HCT116 (cell line): ENCODE data around the gene RAC2. TPM values are rescaled to one million over a fixed set of nuclear protein-coding genes. Genes with fewer than 3 reads are reported as not detected.

Source experiments
- ATAC-seq: fragments of 200-7000 bp; cut with Tn5 transposase; 2 replicates; pipeline ENCODE4 v1.9.1; 2020; ENCODE audit warnings: mild to moderate bottlenecking, moderate library complexity
- BruUV-seq: library from RNA; stranded (reverse); fragments of 400-500 nt; replicated peaks from 2 replicates; lab custom pipeline; 2021; lab: Mats Ljungman, UMichigan
- CTCF ChIA-PET: fragments of 300-600 bp; sonication (Branson Sonifier 250); formaldehyde crosslinking; loops from one replicate; lab custom pipeline; 2021; ENCODE audit warnings: antibody characterized with exemption; lab: Charles Lee
- POLR2A ChIA-PET: fragments of 300-600, 350-600 bp; sonication (Branson Sonifier 250); formaldehyde crosslinking; loops from one replicate; lab custom pipeline; 2021; ENCODE audit warnings: antibody characterized with exemption; lab: Charles Lee
- RAD21 ChIA-PET, 2 experiments: fragments of 300-600 bp; sonication (Branson Sonifier 250); formaldehyde crosslinking; loops; one replicate each; lab custom pipeline; 2023; ENCODE audit warnings: low total read pairs in 2 of 2; ENCODE audit not compliant: uncharacterized antibody in 2 of 2, unreplicated experiment in 2 of 2, low non-redundant PET in 1 of 2; lab: Charles Lee
- DNase-seq: peaks from one replicate; pipeline ENCODE4 v3.0.0-alpha.2; 2010; ENCODE audit warnings: low read depth, low spot score
- H2AFZ ChIP-seq: fragments of 200-600 bp; shearing (Covaris generic), sonication (generic); 2 replicates; pipeline ENCODE4 v1.6.1; 2017; ENCODE audit warnings: low read depth, mixed run types, mixed read lengths, antibody characterized with exemption, low read length; ENCODE audit not compliant: poor library complexity, severe bottlenecking
- H3K27ac ChIP-seq: 2 replicates; pipeline ENCODE4 v1.5.1; 2012; ENCODE audit warnings: low read depth, low read length
- H3K27me3 ChIP-seq: fragments of 200-600 bp; sonication (generic); 2 replicates; pipeline ENCODE4 v1.6.1; 2016; ENCODE audit warnings: mixed run types, low read length, mixed read lengths; ENCODE audit not compliant: insufficient read depth
- H3K36me3 ChIP-seq, 2 experiments: fragments of 200-500 bp in 1 of 2; fragments of 200-600 bp in 1 of 2; sonication (Bioruptor generic) in 1 of 2; sonication (generic) in 1 of 2; 2 replicates each; pipeline versions ENCODE4 v1.5.1 to v1.6.1; 2014 to 2016; ENCODE audit warnings: low read length in 2 of 2, inconsistent platforms in 1 of 2, mixed read lengths in 1 of 2, mixed run types in 1 of 2; ENCODE audit not compliant: insufficient read depth in 2 of 2, control insufficient read depth in 1 of 2
- H3K4me1 ChIP-seq, 2 experiments: fragments of 200-600 bp in 1 of 2; sonication (generic) in 1 of 2; 2 replicates each; pipeline versions ENCODE4 v1.5.1 to v1.6.1; 2012 to 2017; ENCODE audit warnings: low read length in 2 of 2, inconsistent platforms in 1 of 2, mild to moderate bottlenecking in 1 of 2, mixed read lengths in 1 of 2, mixed run types in 1 of 2, moderate library complexity in 1 of 2; ENCODE audit not compliant: insufficient read depth in 2 of 2, control insufficient read depth in 1 of 2
- H3K4me2 ChIP-seq: fragments of 200-600 bp; sonication (generic); 2 replicates; pipeline ENCODE4 v1.6.1; 2017; ENCODE audit warnings: mixed run types, low read length, mixed read lengths
- H3K4me3 ChIP-seq, 2 experiments: fragments of 200-600 bp in 1 of 2; sonication (generic) in 1 of 2; replicated peaks in 1 of 2; 2 replicates each; pipeline ENCODE4 v1.5.1; 2011 to 2016; ENCODE audit warnings: low read length in 2 of 2, control low read depth in 1 of 2, low read depth in 1 of 2, mild to moderate bottlenecking in 1 of 2, mixed read lengths in 1 of 2, mixed run types in 1 of 2
- H3K79me2 ChIP-seq: fragments of 200-600 bp; sonication (generic); 2 replicates; pipeline ENCODE4 v1.6.1; 2017; ENCODE audit warnings: mild to moderate bottlenecking, mixed run types, low read length, moderate library complexity, mixed read lengths; ENCODE audit not compliant: insufficient read depth
- H3K9ac ChIP-seq: fragments of 200-600 bp; sonication (generic); 2 replicates; pipeline ENCODE4 v1.6.1; 2016; ENCODE audit warnings: low read length, mixed read lengths
- H3K9me2 ChIP-seq: fragments of 200-600 bp; sonication (generic), shearing (Covaris generic); 2 replicates; pipeline ENCODE4 v1.6.1; 2017; ENCODE audit warnings: mixed run types, mild to moderate bottlenecking, moderate library complexity; ENCODE audit not compliant: insufficient read depth
- H3K9me3 ChIP-seq, 2 experiments: fragments of 200-500 bp in 1 of 2; fragments of 200-600 bp in 1 of 2; sonication (Bioruptor generic) in 1 of 2; sonication (generic) in 1 of 2; 2 replicates each; pipeline ENCODE4 v1.6.1; 2014 to 2017; ENCODE audit warnings: low read length in 2 of 2, mixed read lengths in 2 of 2, inconsistent platforms in 1 of 2, low read depth in 1 of 2, mild to moderate bottlenecking in 1 of 2, mixed run types in 1 of 2, moderate library complexity in 1 of 2; ENCODE audit not compliant: control insufficient read depth in 1 of 2, insufficient read depth in 1 of 2
- H4K20me1 ChIP-seq: fragments of 200-600 bp; sonication (generic), shearing (Covaris generic); 2 replicates; pipeline ENCODE4 v1.6.1; 2017; ENCODE audit warnings: mixed run types, mild to moderate bottlenecking, moderate library complexity; ENCODE audit not compliant: insufficient read depth
- CEBPB ChIP-seq: IDR thresholded peaks from 2 replicates; pipeline ENCODE4 v1.6.1; 2012; ENCODE audit warnings: low read depth
- CTCF ChIP-seq, 3 experiments: fragments of 200-600 bp in 1 of 3; sonication (generic) in 1 of 3; IDR thresholded peaks in 2 of 3; conservative IDR thresholded peaks in 1 of 3; 2 replicates each; pipeline ENCODE4 v1.5.1; 2012 to 2017; ENCODE audit warnings: low read depth in 2 of 3, low read length in 2 of 3, antibody characterized with exemption in 1 of 3, borderline replicate concordance in 1 of 3, control low read depth in 1 of 3, mild to moderate bottlenecking in 1 of 3, mixed read lengths in 1 of 3, mixed run types in 1 of 3, moderate library complexity in 1 of 3; ENCODE audit not compliant: insufficient read depth in 1 of 3
- EGR1 ChIP-seq: IDR thresholded peaks from 2 replicates; pipeline ENCODE4 v1.6.1; 2012; ENCODE audit warnings: low read depth
- ELF1 ChIP-seq: IDR thresholded peaks from 2 replicates; pipeline ENCODE4 v1.6.1; 2012; ENCODE audit warnings: low read depth, borderline replicate concordance
- EZH2phosphoT487 ChIP-seq: fragments of 200-600 bp; IDR thresholded peaks from 2 replicates; pipeline ENCODE4 v1.6.1; 2018; ENCODE audit warnings: antibody characterized with exemption, borderline replicate concordance
- FOSL1 ChIP-seq: IDR thresholded peaks from 2 replicates; pipeline ENCODE4 v1.6.1; 2012; ENCODE audit warnings: low read depth
- JUND ChIP-seq: IDR thresholded peaks from 2 replicates; pipeline ENCODE4 v1.6.1; 2012
- POLR2A ChIP-seq: IDR thresholded peaks from 2 replicates; pipeline ENCODE4 v1.7.0; 2011; ENCODE audit warnings: borderline replicate concordance; ENCODE audit not compliant: insufficient read depth, insufficient read length; ENCODE audit errors: extremely low read depth
- SIN3A ChIP-seq: IDR thresholded peaks from 2 replicates; pipeline ENCODE4 v1.6.1; 2012; ENCODE audit warnings: low read depth
- SP1 ChIP-seq: IDR thresholded peaks from 2 replicates; pipeline ENCODE4 v1.6.1; 2012; ENCODE audit warnings: low read depth
- SRF ChIP-seq: IDR thresholded peaks from 2 replicates; pipeline ENCODE4 v1.6.1; 2012; ENCODE audit warnings: low read depth
- TCF7L2 ChIP-seq: IDR thresholded peaks from 2 replicates; pipeline ENCODE4 v1.7.0; 2011; ENCODE audit warnings: borderline replicate concordance, inconsistent platforms; ENCODE audit not compliant: insufficient read depth, insufficient read length; ENCODE audit errors: extremely low read depth
- YY1 ChIP-seq: IDR thresholded peaks from 2 replicates; pipeline ENCODE4 v1.6.1; 2011; ENCODE audit warnings: low read length, low read depth, moderate library complexity, mild to moderate bottlenecking; ENCODE audit not compliant: insufficient replicate concordance; ENCODE audit errors: extremely low read depth
- ZBTB33 ChIP-seq: IDR thresholded peaks from 2 replicates; pipeline ENCODE4 v1.6.1; 2011; ENCODE audit warnings: mild to moderate bottlenecking, low read length, moderate library complexity; ENCODE audit not compliant: insufficient replicate concordance; ENCODE audit errors: extremely low read depth
- ZFX ChIP-seq: fragments of 450-650 bp; IDR thresholded peaks from 2 replicates; pipeline ENCODE4 v1.6.1; 2017
- intact Hi-C: fragments of 100-400 bp; cut with micrococcal nuclease; formaldehyde crosslinking; loops from 2 replicates; pipeline ENCODE4 v1.10.0; 2022
- total RNA-seq: library from RNA; stranded (reverse); gene quantifications from one replicate; pipeline ENCODE4 v1.2.1, GENCODE V29; 2021; ENCODE audit not compliant: unreplicated experiment
- TF ChIP-seq, protein P1 (sequence below): IDR thresholded peaks from 2 replicates; pipeline ENCODE4 v1.6.1; 2012

RAC2 gene
- total RNA-seq, 1 experiment from 2014 or later = 62.0 TPM

- TF ChIP-seq CTCF (IDR thresholded peaks at IDR 0.05 in 2 of 3, conservative IDR thresholded peaks at IDR 0.05 in 1 of 3; ENCODE audit: borderline replicate concordance in 1 of 3, insufficient read depth in 1 of 3, low read depth in 2 of 3, low read length in 2 of 3) (no peak), SRF (no peak), SP1 (no peak), ELF1 (no peak), POLR2A (no peak), JUND (no peak), CEBPB (no peak), FOSL1 (no peak), ZFX (no peak), EGR1 (no peak), TCF7L2 (no peak), SIN3A (no peak), EZH2phosphoT487 (no peak)
These were observed 2.5 kb downstream of the RAC2 start (continued) for GRCh38 chr22:37241351-37242142.

GRCh38 chr22:37240941-37241320 is 3.1 kb downstream of the RAC2 start:
- Histone ChIP-seq H4K20me1 (no peaks in the 10 kb centered on the region), H3K27me3 (no peaks in the 10 kb centered on the region), H3K27ac (no peak overlapping the region), H3K4me2 (no peak overlapping the region), H3K4me1 (peaks cover 11 to 35% of the 10 kb centered on the region in 2 experiments), H3K9me2 (no peaks in the 10 kb centered on the region), H2AFZ (no peak overlapping the region), H3K36me3 (no peaks in the 10 kb centered on the region), H3K79me2 (peaks cover 7% of the 10 kb centered on the region; the same call in 1 of the 2 replicates), H3K9ac (no peak overlapping the region), H3K9me3 (no peaks in the 10 kb centered on the region)
- intact Hi-C loops = no loop called here
- ATAC-seq = no peak
- ChIA-PET CTCF (no interaction called here), POLR2A (interaction anchor here (1.8 kb wide), 1 partner anchor 12 kb away, joined by 5 read pairs; no protein-coding TSS in a partner anchor), RAD21 (no interaction called here)
- no TSS peak for BruUV-seq
- TF ChIP-seq YY1 = no peak
- TF ChIP-seq ZBTB33 = no peak
- TF ChIP-seq SIN3A = no peak
- no peak for TF ChIP-seq JUND
- no peak for TF ChIP-seq CEBPB
- TF ChIP-seq, protein P1, sequence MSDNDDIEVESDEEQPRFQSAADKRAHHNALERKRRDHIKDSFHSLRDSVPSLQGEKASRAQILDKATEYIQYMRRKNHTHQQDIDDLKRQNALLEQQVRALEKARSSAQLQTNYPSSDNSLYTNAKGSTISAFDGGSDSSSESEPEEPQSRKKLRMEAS = no peak
- TF ChIP-seq FOSL1 = no peak
- TF ChIP-seq, all 23 proteins: peak for 0
- no peak overlapping the region for H3K4me3 ChIP-seq
- DNase-seq = no peak
